ENCODE data around the gene COL9A1.

DNA sequence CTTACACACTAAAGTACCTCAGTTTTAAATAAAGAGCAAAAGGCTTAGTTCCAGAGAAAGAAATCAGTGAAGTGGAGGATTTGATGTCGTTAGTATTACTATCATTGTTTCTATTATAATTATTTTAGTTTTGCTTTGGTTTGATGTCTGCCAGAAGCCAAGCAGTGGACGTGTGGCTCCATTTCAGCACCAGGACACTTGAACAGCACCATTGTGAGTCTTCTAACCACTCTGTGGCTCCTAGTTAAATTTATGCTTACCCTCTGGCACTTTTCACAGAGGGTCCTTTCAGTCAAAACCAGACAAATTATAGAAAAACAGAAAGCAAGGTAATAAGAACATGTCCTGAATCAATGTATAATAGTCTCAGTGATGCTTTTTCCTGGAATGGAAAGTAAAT is 3.4 kb downstream of the COL9A1 start:
- TF ChIP-seq POLR2A (IDR thresholded peaks at IDR 0.05), result no peak
- TF ChIP-seq, protein P1, sequence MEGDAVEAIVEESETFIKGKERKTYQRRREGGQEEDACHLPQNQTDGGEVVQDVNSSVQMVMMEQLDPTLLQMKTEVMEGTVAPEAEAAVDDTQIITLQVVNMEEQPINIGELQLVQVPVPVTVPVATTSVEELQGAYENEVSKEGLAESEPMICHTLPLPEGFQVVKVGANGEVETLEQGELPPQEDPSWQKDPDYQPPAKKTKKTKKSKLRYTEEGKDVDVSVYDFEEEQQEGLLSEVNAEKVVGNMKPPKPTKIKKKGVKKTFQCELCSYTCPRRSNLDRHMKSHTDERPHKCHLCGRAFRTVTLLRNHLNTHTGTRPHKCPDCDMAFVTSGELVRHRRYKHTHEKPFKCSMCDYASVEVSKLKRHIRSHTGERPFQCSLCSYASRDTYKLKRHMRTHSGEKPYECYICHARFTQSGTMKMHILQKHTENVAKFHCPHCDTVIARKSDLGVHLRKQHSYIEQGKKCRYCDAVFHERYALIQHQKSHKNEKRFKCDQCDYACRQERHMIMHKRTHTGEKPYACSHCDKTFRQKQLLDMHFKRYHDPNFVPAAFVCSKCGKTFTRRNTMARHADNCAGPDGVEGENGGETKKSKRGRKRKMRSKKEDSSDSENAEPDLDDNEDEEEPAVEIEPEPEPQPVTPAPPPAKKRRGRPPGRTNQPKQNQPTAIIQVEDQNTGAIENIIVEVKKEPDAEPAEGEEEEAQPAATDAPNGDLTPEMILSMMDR (IDR thresholded peaks at IDR 0.05), result no peak
